SJSA1 (cell line): ENCODE measurements around the gene ARHGAP26. TPM values are rescaled to one million over a fixed set of nuclear protein-coding genes. Genes with fewer than 3 reads are reported as not detected.
A peak's percentile ranks its signal among the peaks of the same experiment; 100 is the strongest.

Experiments
- DNase-seq, 2 experiments: peaks; one replicate each; pipeline ENCODE4 v3.0.0-alpha.2; 2015 to 2020; ENCODE audit warnings: low spot score in 2 of 2, low read depth in 1 of 2
- H3K27ac ChIP-seq: fragments of 250-450 bp; sonication (Bioruptor Pico); 2 replicates; pipeline ENCODE4 v1.5.1; 2020; ENCODE audit warnings: mild to moderate bottlenecking, moderate library complexity
- H3K27me3 ChIP-seq: fragments of 250-450 bp; sonication (Bioruptor Pico); replicated peaks from 2 replicates; pipeline ENCODE4 v1.5.1; 2020; ENCODE audit warnings: mild to moderate bottlenecking, moderate library complexity
- H3K36me3 ChIP-seq: fragments of 250-450 bp; sonication (Bioruptor Pico); 2 replicates; pipeline ENCODE4 v1.5.1; 2020; ENCODE audit warnings: mild to moderate bottlenecking
- H3K4me1 ChIP-seq: fragments of 250-450 bp; sonication (Bioruptor Pico); replicated peaks from 2 replicates; pipeline ENCODE4 v1.6.1; 2021; ENCODE audit warnings: mild to moderate bottlenecking
- H3K4me3 ChIP-seq: fragments of 250-450 bp; sonication (Bioruptor Pico); 2 replicates; pipeline ENCODE4 v1.5.1; 2020; ENCODE audit warnings: mild to moderate bottlenecking
- H3K9me3 ChIP-seq: fragments of 250-450 bp; sonication (Bioruptor Pico); replicated peaks from 2 replicates; pipeline ENCODE4 v1.5.1; 2020; ENCODE audit warnings: mild to moderate bottlenecking
- total RNA-seq: library from RNA; depleted of rRNA; stranded (reverse); fragments of >200 nt; shearing (Covaris generic); gene quantifications from 2 replicates; pipeline ENCODE4 v1.2.3, GENCODE V29; 2014

ARHGAP26 gene
- total RNA-seq, 1 experiment from 2014 or later = 10.2 TPM

DNA sequence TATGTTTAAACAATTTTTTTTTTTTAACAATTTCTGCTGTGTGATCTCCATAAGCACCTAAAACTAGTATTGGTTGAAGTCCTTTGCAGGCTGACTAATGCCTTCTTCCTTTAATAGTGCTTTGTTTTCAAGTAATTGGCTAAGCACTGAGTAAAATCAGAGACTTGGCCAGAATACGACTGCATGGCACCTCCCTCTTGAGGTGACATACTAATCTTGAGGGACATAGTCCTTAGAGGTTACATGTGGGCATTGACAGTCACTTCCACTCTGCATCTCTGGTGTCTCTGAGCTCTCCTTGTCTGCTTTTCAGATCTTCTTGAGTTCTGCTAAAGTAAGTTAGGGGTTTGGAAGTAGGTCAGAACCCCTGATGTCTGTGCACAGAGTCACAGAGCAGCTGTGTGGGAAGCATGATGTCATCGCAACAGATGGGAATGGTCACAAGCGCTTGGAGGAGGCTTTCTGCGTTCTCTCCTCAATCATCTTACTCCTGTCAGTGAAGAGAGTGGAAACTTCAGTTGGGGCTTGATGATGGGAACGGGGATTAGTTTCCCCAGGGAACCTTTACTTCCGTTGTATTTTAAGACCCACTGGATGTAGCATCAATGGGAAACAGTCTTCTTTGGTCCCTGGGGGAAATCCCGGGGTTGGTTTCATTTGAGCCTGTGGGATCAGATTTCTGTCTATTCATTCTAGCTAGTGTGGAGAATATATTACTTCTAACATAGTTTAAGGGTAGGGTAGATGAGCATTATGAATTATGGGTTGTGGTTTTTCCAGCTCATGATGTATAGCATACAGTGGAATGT is 136.9 kb downstream of the ARHGAP26 start:
- Histone ChIP-seq H3K9me3 (no peaks in the 10 kb centered on the region), H3K36me3 (peaks cover 26% of the 10 kb centered on the region), H3K27me3 (no peaks in the 10 kb centered on the region), H3K27ac (no peak overlapping the region), H3K4me1 (peaks cover 11% of the 10 kb centered on the region), H3K4me3 (no peak overlapping the region)
- DNase-seq = no peak

DNA sequence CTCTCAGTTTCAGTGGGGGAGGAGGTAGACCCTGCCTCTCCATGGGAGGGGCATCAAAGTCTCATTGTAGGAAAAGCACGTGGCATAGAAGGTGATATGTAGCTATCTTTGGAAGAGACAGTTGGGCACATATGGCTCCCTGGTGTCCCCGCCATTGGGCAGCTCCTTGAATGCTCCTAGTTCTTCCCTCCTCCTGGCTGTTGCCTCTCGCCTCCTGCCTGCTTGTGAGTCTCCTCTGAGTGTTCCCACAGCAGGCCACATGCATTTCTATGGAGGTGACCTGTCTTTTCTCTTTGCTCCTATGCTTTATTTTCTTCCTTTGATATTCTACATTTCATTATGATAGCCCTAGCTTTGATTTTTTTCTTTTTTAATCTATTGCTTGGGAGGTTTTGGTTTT is 138.5 kb downstream of the ARHGAP26 start:
- Histone ChIP-seq H3K9me3 (no peaks in the 10 kb centered on the region), H3K27ac (no peak overlapping the region), H3K4me3 (no peak overlapping the region), H3K36me3 (peaks cover 26% of the 10 kb centered on the region), H3K4me1 (peaks cover 11% of the 10 kb centered on the region), H3K27me3 (no peaks in the 10 kb centered on the region)
- no peak for DNase-seq

DNA sequence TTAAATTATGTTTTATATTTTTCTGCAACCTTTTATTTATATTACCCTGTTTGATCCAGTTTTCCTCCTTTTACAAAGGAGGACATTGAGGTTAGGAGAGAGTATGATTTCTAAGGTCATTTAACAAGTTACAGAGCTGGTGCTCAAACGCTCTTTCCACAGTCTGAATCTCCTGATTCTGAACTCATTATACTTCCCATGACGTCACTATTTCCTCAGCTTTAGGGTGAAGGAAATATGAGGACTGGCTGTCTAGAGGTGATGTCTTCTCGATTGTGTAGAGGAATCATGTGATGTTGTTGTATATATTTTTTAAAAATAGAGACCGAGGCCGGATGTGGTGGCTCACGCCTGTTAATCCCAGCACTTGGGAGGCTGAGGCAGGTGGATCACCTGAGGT is 140.0 kb downstream of the ARHGAP26 start:
- DNase-seq = no peak
- Histone ChIP-seq H3K36me3 (peaks cover 22% of the 10 kb centered on the region), H3K4me3 (no peak overlapping the region), H3K9me3 (no peaks in the 10 kb centered on the region), H3K27me3 (no peaks in the 10 kb centered on the region), H3K4me1 (no peaks in the 10 kb centered on the region), H3K27ac (no peak overlapping the region)

DNA sequence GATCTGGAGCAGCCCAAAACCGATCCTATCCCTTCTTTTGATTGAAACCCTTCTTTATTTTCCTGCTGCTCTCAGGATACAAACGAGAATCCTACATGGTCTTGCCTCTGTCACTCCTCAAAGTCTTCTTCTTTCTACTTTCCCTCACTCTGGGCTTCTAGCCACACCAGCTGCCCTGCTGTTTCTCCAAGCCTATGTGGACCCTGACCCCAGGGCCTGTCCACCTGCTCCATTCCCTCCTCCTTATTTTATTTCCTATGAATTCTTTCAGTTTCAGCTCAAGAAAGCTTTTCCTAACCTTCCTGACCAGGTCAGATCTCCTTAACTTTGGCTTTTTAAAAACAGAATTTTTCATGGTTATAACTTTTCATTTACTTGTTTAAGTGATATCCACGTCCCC is 141.0 kb downstream of the ARHGAP26 start:
- Histone ChIP-seq H3K27me3 (no peaks in the 10 kb centered on the region), H3K9me3 (no peaks in the 10 kb centered on the region), H3K4me3 (no peak overlapping the region), H3K4me1 (no peaks in the 10 kb centered on the region), H3K27ac (no peak overlapping the region), H3K36me3 (peaks cover 16% of the 10 kb centered on the region)
- DNase-seq = no peak

DNA sequence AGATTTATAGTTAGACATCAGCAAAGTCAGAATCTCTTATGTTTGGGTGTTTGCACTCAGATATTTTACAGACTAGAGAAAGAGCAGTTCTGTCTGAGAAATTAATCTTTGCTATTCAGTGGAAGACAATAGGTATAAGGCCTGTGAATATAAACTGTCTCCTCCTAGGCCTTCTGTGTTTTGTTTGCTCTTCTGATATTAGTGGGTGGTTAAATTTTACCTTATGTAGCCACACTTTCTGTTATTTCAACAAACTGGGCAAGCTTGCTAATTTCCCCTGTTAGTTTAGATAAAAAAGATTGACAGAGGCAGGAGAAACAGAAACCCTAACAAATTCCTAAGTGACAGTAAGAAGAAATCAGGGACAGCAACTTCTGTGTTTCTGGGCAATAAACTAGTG is 141.6 kb downstream of the ARHGAP26 start:
- no peak for DNase-seq
- peaks cover 13% of the 10 kb centered on the region for H3K36me3 ChIP-seq
- H3K9me3 ChIP-seq = no peaks in the 10 kb centered on the region
- H3K4me3 ChIP-seq = no peak overlapping the region
- no peaks in the 10 kb centered on the region for H3K4me1 ChIP-seq
- no peak overlapping the region for H3K27ac ChIP-seq
- no peaks in the 10 kb centered on the region for H3K27me3 ChIP-seq

DNA sequence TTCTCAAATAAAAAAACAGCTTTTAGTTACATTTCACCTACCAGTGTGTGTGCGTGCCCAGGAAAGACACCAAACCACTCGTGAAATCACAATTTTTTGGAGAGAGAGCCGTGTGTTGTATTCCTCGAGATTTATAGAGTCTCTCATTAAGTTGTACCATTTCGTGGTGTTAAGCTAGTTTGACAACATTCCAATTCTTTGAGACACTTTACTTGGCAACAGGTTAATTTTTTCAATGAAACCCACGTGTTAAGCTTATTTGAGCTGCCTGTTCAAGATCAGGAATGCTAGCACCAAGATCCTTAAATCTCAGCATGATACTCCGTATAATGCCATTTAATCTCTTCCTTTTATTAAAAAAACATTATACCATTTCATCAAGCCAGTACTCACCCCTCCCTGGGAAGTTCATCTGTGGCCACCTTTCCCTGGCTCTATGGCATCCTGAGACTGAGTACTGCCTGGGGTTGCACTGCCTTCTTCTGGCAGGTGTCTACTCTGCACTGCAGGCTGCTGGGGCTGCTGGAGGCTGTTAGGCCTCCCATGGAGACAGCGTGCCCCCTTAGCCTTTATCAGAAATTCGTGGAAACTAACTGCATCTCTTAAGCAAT is 143.7 kb downstream of the ARHGAP26 start:
- no peaks in the 10 kb centered on the region for H3K27me3 ChIP-seq
- no peaks in the 10 kb centered on the region for H3K4me1 ChIP-seq
- no peak overlapping the region for H3K27ac ChIP-seq
- peaks cover 13% of the 10 kb centered on the region for H3K36me3 ChIP-seq
- H3K9me3 ChIP-seq = no peaks in the 10 kb centered on the region
- no peak overlapping the region for H3K4me3 ChIP-seq
- DNase-seq = no peak

DNA sequence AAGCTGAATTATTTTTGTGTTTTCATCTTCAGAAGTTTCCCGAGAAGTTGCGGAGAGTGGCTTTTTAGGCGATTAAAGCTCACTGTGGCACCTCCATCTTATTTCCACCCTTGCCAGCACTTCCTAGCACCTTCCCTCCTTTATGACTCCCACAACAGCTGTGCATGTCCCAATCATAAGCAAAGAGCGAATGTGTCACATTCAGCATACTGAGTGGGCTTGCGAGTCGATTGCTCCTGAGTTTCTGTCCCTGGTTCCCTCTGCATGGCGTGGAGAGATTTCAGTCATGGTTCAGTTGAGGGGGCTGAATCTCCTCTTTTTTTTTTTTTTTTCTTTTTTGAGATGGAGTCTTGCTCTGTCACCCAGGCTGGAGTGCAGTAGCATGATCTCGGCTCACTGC is 144.9 kb downstream of the ARHGAP26 start:
- Histone ChIP-seq H3K4me3 (no peak overlapping the region), H3K9me3 (no peaks in the 10 kb centered on the region), H3K27me3 (no peaks in the 10 kb centered on the region), H3K36me3 (peaks cover 13% of the 10 kb centered on the region), H3K27ac (no peak overlapping the region), H3K4me1 (no peaks in the 10 kb centered on the region)
- no peak for DNase-seq

DNA sequence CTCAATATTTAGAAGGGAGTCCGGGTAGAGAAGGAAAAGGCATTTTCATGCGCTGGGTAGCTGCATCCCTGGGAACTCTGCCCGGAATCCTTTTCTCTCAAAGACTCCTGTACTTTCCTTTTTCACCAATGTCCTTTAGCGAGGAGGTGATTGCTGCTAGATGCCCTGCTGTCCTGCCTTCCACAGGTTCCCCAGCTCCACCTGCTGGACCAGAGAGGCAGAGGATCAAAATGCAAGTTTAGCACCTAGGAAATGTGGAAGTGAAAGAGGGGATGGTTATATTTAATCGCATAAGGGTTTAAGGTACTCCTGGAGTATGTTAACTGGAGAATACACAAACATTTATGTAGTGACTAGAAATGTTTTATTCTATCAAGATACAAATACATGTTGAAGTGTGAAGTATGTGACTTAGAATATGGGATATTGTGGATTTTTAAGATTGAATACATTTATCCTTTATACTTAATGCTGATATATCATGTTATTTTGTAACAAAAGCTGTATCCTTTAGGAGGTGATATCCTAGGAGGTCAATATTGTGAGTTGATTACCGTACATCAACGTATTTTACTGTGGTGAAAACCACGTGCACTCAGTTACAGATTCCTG is 145.7 kb downstream of the ARHGAP26 start:
- Histone ChIP-seq H3K36me3 (peaks cover 13% of the 10 kb centered on the region), H3K27me3 (no peaks in the 10 kb centered on the region), H3K4me1 (no peaks in the 10 kb centered on the region), H3K27ac (no peak overlapping the region), H3K4me3 (no peak overlapping the region), H3K9me3 (no peaks in the 10 kb centered on the region)
- no peak for DNase-seq

DNA sequence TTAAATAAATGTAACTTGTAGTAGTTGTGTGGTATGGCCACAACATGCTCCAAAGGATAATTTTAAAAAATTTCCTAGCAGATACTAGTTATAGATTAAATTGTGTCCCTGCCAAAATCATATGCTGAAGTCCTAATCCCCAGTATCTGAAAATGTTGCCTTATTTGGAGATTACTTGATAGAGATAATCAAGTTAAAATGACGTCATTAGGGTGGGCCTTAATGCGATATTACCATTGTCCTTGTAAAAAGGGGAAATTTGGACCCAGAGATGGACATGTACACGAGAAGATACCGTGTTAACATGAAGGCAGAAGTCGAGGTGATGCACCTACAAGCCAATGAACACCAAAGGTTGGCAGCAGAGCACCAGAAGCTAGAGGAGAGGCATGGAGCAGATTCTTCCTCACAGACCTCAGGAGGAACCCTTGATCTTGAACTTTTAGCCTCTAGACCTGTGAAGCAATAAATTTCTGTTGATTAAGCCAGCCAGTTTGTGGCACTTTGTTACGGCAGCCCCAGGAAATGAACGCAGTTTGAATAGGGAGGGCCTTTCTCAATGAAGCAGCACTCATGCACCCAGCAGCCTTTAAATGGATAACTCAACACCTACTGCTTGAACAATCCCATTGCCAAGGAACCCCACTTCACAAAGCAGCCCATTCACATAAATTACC is 148.9 kb downstream of the ARHGAP26 start:
- Histone ChIP-seq H3K27ac (no peak overlapping the region), H3K9me3 (no peaks in the 10 kb centered on the region), H3K4me1 (peaks cover 11% of the 10 kb centered on the region), H3K4me3 (no peak overlapping the region), H3K27me3 (no peaks in the 10 kb centered on the region), H3K36me3 (peaks cover 7% of the 10 kb centered on the region; the same call in 1 of the 2 replicates)
- DNase-seq = no peak

DNA sequence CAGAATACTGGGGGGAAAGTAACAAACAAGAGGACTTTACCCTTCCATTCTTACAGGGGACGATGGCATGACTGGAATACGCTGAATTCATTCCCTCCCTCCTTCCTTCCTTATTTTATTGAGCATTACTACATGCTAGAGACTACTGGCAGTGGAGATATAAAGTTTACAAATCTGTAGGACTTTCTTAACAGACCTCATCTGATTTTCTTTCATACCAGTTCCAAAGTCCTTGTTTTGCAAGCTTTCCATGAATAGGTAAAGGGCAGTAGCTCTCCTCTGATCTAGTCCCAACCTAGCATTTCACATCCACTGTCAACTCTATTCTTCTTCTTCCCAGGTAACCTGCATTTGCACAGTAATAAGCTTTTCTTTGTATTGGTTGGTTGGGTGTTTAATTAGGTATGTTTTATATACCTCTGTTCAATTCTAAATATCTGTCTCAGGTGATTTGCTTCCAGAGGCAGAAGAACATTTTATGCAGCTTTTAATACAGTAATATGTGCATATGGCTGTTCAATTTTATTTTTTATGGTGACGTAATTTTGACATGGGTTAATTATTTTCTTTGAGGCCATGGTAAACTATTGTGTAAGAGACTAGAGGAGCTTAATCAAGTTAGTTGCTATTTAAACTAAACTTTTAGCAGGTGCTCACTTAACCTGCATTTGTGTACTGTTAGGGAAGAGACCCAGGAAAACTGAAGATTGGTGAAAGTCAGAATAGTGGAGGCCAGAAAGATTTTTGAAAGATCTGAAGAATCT is 150.9 kb downstream of the ARHGAP26 start:
- Histone ChIP-seq H3K27me3 (no peaks in the 10 kb centered on the region), H3K36me3 (peaks cover 6% of the 10 kb centered on the region; the same call in 1 of the 2 replicates), H3K4me3 (no peak overlapping the region), H3K27ac (no peak overlapping the region), H3K4me1 (peaks cover 19% of the 10 kb centered on the region), H3K9me3 (no peaks in the 10 kb centered on the region)
- no peak for DNase-seq

DNA sequence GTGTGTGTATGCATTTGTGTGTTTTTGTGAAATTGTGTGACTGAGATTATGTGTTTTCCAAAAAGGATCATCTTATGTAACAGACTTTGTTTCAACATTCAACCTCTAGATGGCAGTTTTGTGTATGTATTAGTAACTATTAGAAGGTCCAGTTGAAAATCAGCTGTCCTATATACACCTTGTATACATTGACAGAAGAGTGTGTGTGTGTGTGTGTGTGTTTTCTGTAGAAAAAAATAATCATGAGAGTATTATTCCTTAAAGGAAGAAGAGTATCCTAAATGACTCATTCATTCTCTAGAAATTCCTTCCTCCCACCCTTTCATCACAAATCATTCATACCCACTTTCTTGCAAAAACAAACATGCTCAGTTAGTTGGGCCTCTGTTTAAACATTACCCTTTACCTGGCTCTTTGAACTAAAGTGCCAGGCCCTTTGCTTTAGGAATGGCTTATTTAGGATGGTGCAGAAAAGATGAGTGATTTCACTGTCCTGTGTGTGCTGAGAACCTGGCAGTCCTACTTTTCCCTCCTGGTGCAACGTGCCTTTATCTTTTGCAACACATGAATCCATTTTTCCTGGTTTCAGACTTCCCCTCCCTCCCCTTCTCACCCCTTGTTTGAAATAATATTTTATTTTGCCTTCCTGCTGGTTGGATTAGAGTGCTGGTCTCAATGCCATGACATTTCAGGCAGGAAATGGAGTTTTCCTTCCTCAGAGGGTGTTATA is 152.2 kb downstream of the ARHGAP26 start:
- peaks cover 20% of the 10 kb centered on the region for H3K4me1 ChIP-seq
- no peaks in the 10 kb centered on the region for H3K9me3 ChIP-seq
- no peaks in the 10 kb centered on the region for H3K27me3 ChIP-seq
- H3K4me3 ChIP-seq = no peak overlapping the region
- DNase-seq = peak in 1 of 2 experiments; percentile 56
- peaks cover 4% of the 10 kb centered on the region; the same call in 1 of the 2 replicates for H3K36me3 ChIP-seq
- H3K27ac ChIP-seq = no peak overlapping the region

DNA sequence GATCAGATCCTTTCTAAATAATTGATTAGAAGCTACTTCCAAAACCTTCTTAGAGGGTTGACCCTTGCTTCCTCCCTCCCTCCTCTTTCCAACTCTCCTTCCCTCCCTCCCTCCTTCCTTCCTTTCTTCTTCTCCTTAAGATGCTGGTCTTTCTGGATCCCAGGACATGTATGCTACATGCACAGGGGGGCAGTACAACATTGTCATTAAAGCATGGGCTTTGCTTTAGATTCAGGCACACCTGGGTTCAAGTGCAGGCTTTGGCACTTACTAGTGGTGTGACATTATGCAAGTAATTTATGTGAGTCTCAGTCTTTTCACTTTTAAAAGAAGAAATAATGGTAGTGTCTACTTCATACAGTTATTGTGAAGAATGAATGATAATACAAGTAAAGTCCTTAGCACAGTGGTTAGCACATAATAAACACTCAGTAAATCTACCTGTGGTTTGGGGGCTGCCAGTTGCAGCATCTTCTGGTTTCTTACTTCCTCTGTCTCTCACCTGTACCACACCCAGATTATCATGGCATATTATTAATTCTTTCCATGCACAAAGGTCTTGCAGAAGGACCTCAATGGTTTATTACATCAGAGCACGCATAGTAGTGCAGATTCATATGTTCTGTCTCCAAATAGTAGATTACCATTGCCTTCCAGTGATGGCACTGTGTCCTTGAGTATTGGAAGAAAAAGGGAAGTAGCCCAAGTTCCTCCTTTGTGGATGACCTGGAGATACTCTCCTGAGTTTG is 154.1 kb downstream of the ARHGAP26 start:
- Histone ChIP-seq H3K9me3 (no peaks in the 10 kb centered on the region), H3K27me3 (no peaks in the 10 kb centered on the region), H3K27ac (no peak overlapping the region), H3K36me3 (no peaks in the 10 kb centered on the region), H3K4me1 (peaks cover 20% of the 10 kb centered on the region), H3K4me3 (no peak overlapping the region)
- no peak for DNase-seq
